Measurements from ENCODE around the gene KLHDC7B. TPM values are rescaled to one million over a fixed set of nuclear protein-coding genes. Genes with fewer than 3 reads are reported as not detected.

Gene KLHDC7B
- total RNA-seq, 1 experiment from 2014 or later: 1.6 TPM

- TF ChIP-seq EZH2 (IDR thresholded peaks at IDR 0.05; ENCODE audit: borderline replicate concordance, low read depth, low read length, poor library complexity, severe bottlenecking): no peak
- no peak for TF ChIP-seq CTCF (conservative IDR thresholded peaks at IDR 0.05; ENCODE audit: low read depth, low read length)
- intact Hi-C loops (cut with micrococcal nuclease; ENCODE audit: unreplicated experiment): loop anchor here (10.0 kb wide), 1 partner anchor 55 kb away; the partner anchor contains the start of gene KLHDC7B
- Histone ChIP-seq H3K4me1 (ENCODE audit: insufficient read depth, low read length, poor library complexity, severe bottlenecking) (no peaks in the 10 kb centered on the region), H3K27ac (ENCODE audit: low read depth, low read length, poor library complexity, severe bottlenecking) (no peak overlapping the region), H3K9me3 (ENCODE audit: low read depth, low read length, poor library complexity, severe bottlenecking) (no peaks in the 10 kb centered on the region), H3K36me3 (ENCODE audit: insufficient read depth, low read length, poor library complexity, severe bottlenecking) (no peaks in the 10 kb centered on the region), H3K4me3 (ENCODE audit: low read depth, low read length, poor library complexity, severe bottlenecking) (peak overlapping the region; percentile 34), H3K27me3 (replicated peaks; ENCODE audit: insufficient read depth, low read depth, low read length, poor library complexity) (no peaks in the 10 kb centered on the region)
- DNase-seq (ENCODE audit: low spot score): peak; percentile 48
- BruUV-seq (replicated peaks): no TSS peak
- ChIA-PET CTCF (interaction anchor here (0.6 kb wide), 1 partner anchor 20 kb away, joined by 8 read pairs; no protein-coding TSS in a partner anchor), POLR2A (ENCODE audit: low non-redundant PET) (no interaction called here)
Measured at GRCh38 chr22:50599816-50600455, 54.2 kb downstream of the KLHDC7B start.

GRCh38 chr22:50600538-50600937 lies 54.8 kb downstream of the KLHDC7B start, which contains the start of gene MAPK8IP2:
Gene MAPK8IP2 (plus strand): TSS chr22:50600793. CDS start chr22:50600819, 26 bp downstream.
- no peak within 1 kb of the TSS for H3K27ac ChIP-seq (ENCODE audit: low read depth, low read length, poor library complexity, severe bottlenecking)
- TF ChIP-seq CTCF (conservative IDR thresholded peaks at IDR 0.05; ENCODE audit: low read depth, low read length) (no peak), EZH2 (IDR thresholded peaks at IDR 0.05; ENCODE audit: borderline replicate concordance, low read depth, low read length, poor library complexity, severe bottlenecking) (no peak)
- ChIA-PET POLR2A (ENCODE audit: low non-redundant PET) (no interaction called here), CTCF (no interaction called here)
- no peaks in the 10 kb centered on the region for H3K36me3 ChIP-seq (ENCODE audit: insufficient read depth, low read length, poor library complexity, severe bottlenecking)
- intact Hi-C loops (cut with micrococcal nuclease; ENCODE audit: unreplicated experiment): loop anchor here (10.0 kb wide), 1 partner anchor 56 kb away; the partner anchor contains the start of gene KLHDC7B
- no peaks in the 10 kb centered on the region for H3K9me3 ChIP-seq (ENCODE audit: low read depth, low read length, poor library complexity, severe bottlenecking)
- no peaks in the 10 kb centered on the region for H3K4me1 ChIP-seq (ENCODE audit: insufficient read depth, low read length, poor library complexity, severe bottlenecking)
- no TSS peak for BruUV-seq (replicated peaks)
- H3K27me3 ChIP-seq (replicated peaks; ENCODE audit: insufficient read depth, low read depth, low read length, poor library complexity): no peaks in the 10 kb centered on the region
- peak; percentile 34 for DNase-seq (ENCODE audit: low spot score)
- H3K4me3 ChIP-seq (ENCODE audit: low read depth, low read length, poor library complexity, severe bottlenecking): peak within 1 kb of the TSS; percentile 51

Other genes starting within 250 kb of the KLHDC7B start
- 155 and 173 TPM in 2 replicates for gene PLXNB2, start 238.3 kb upstream of the KLHDC7B start, total RNA-seq (2021)
- gene DENND6B, start 218.9 kb upstream of the KLHDC7B start, total RNA-seq (2021): 5.3 and 10.8 TPM in 2 replicates
- 64.6 and 66.7 TPM in 2 replicates for gene PPP6R2, start 202.6 kb upstream of the KLHDC7B start, total RNA-seq (2021)
- gene SBF1, start 70.9 kb upstream of the KLHDC7B start, total RNA-seq (2021): 97.2 and 107 TPM in 2 replicates
- 5.4 and 9.8 TPM in 2 replicates for gene ADM2, start 64.4 kb upstream of the KLHDC7B start, total RNA-seq (2021)
- gene MIOX, start 59.0 kb upstream of the KLHDC7B start, total RNA-seq (2021): 0.32 and 0.46 TPM in 2 replicates
- 79.2 and 79.3 TPM in 2 replicates for gene LMF2, start 38.2 kb upstream of the KLHDC7B start, total RNA-seq (2021)
- 135 TPM in 2 replicates for gene NCAPH2, start 37.7 kb upstream of the KLHDC7B start, total RNA-seq (2021)
- gene SCO2, start 20.3 kb upstream of the KLHDC7B start, total RNA-seq (2021): 0.44 and 5.4 TPM in 2 replicates
- 0.58 and 0.98 TPM in 2 replicates for gene TYMP, start 15.9 kb upstream of the KLHDC7B start, total RNA-seq (2021)
- not detected in 2 replicates for gene SYCE3, start 17.0 kb downstream of the KLHDC7B start, total RNA-seq (2021)
- 19.2 and 28.3 TPM in 2 replicates for gene CPT1B, start 32.5 kb downstream of the KLHDC7B start, total RNA-seq (2021)
- gene CHKB, start 37.0 kb downstream of the KLHDC7B start, total RNA-seq (2021): 47.6 and 51.4 TPM in 2 replicates
- 7.8 and 11.5 TPM in 2 replicates for gene MAPK8IP2, start 54.9 kb downstream of the KLHDC7B start, total RNA-seq (2021)
- 15.6 and 19.6 TPM in 2 replicates for gene ARSA, start 82.3 kb downstream of the KLHDC7B start, total RNA-seq (2021)
- gene SHANK3, start 126.9 kb downstream of the KLHDC7B start, total RNA-seq (2021): 4.4 and 6.4 TPM in 2 replicates
- not detected in 2 replicates for gene ACR, start 192.3 kb downstream of the KLHDC7B start, total RNA-seq (2021)
- gene RABL2B, start 237.7 kb downstream of the KLHDC7B start, total RNA-seq (2021): 36.8 and 45.2 TPM in 2 replicates

Measured in A673 (cell line).